ENCODE data around the gene STRN3.

STRN3 gene

DNA sequence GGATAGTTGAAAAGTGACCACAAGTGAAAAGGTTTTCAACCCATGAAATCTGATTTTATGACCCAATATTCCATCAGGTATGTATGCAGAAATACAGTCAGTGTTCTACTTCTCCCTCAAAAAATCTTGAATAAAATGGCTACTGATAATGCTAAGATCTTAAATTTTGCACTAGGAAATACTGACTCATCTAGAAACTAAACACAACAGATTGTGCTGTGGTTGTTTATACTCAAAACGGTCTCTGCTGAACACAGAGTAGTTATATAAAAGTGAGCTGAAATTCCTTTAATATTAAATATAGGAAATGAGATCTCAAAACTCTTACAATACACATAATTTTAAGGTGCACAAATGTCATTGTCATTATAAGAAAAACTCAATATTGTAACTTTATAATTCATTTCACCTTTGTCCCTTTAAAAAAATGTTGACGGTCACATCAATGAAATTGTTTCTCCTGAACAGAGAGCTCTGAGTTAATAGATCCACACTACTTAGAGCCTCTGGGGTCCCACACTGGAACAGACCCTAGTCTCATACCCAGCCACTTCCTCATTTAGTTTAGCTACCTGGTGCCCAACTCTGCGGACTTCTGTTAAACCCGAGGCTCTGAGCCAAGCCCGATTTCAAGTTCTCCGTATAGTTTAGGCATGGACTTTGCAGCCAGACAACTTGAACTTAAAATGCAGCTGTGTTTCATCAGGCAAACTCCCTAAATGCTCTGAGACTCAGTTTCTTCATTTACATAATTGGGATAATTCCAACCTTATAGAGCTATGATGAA is 142.5 kb downstream of the STRN3 start:
- Histone ChIP-seq H3K27me3 (ENCODE audit: control insufficient read depth, insufficient read depth, low read length) (no peaks in the 10 kb centered on the region), H3K9ac (ENCODE audit: low read depth, low read length) (no peak overlapping the region), H3K9me3 (ENCODE audit: control insufficient read depth, insufficient read depth, low read length) (no peaks in the 10 kb centered on the region), H3K4me3 (ENCODE audit: low read depth, low read length) (no peak overlapping the region), H3K27ac (ENCODE audit: low read depth, low read length) (no peak overlapping the region), H3K36me3 (ENCODE audit: control insufficient read depth, insufficient read depth, low read length) (peaks cover 39% of the 10 kb centered on the region), H3K4me1 (ENCODE audit: control insufficient read depth, insufficient read depth, low read length) (no peaks in the 10 kb centered on the region)

DNA sequence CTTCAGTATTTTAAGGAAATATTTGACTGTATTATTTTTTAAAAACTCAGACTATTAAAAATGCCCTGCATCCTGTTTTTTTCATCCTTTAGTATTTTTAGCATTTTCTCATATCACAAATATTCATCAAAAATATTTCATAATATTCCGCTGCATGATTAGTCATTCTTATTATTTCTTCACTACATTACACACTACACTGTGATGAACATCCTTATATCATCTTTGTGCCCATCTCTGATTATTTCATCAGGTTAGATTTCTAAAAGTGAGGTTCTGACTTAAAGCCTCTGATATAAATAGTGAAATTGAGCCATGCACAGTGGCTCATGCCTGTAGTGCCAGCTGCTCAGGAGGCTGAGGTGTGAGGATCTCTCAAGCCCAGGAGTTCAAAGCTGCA is 143.7 kb downstream of the STRN3 start:
- Histone ChIP-seq H3K4me3 (ENCODE audit: low read depth, low read length) (no peak overlapping the region), H3K9ac (ENCODE audit: low read depth, low read length) (no peak overlapping the region), H3K27ac (ENCODE audit: low read depth, low read length) (no peak overlapping the region), H3K4me1 (ENCODE audit: control insufficient read depth, insufficient read depth, low read length) (no peaks in the 10 kb centered on the region), H3K9me3 (ENCODE audit: control insufficient read depth, insufficient read depth, low read length) (no peaks in the 10 kb centered on the region), H3K36me3 (ENCODE audit: control insufficient read depth, insufficient read depth, low read length) (peaks cover 47% of the 10 kb centered on the region), H3K27me3 (ENCODE audit: control insufficient read depth, insufficient read depth, low read length) (no peaks in the 10 kb centered on the region)

DNA sequence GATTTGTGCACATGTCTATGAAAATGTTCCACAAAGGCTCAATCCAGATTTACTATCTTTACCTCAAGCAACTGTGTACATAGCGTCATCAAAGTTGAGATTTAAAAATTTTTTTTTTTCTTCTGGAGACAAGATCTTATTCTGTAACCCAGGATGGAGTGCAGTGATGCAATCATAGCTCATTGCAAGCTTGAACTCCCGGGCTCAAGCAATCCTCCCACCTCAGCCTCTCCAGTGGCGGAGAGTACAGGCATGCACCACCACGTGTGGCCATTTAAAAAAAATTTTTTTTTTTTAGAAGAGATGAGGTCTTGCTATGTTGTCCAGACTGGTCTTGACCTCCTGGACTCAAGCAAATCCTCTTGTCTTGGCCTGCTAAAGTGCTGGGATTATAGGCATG is 149.5 kb downstream of the STRN3 start:
- H3K27me3 ChIP-seq (ENCODE audit: control insufficient read depth, insufficient read depth, low read length) = peaks cover 45% of the 10 kb centered on the region
- H3K9me3 ChIP-seq (ENCODE audit: control insufficient read depth, insufficient read depth, low read length) = no peaks in the 10 kb centered on the region
- H3K36me3 ChIP-seq (ENCODE audit: control insufficient read depth, insufficient read depth, low read length) = peaks cover 34% of the 10 kb centered on the region
- no peak overlapping the region for H3K27ac ChIP-seq (ENCODE audit: low read depth, low read length)
- peaks cover 20% of the 10 kb centered on the region for H3K4me1 ChIP-seq (ENCODE audit: control insufficient read depth, insufficient read depth, low read length)
- no peak overlapping the region for H3K4me3 ChIP-seq (ENCODE audit: low read depth, low read length)
- H3K9ac ChIP-seq (ENCODE audit: low read depth, low read length) = no peak overlapping the region

DNA sequence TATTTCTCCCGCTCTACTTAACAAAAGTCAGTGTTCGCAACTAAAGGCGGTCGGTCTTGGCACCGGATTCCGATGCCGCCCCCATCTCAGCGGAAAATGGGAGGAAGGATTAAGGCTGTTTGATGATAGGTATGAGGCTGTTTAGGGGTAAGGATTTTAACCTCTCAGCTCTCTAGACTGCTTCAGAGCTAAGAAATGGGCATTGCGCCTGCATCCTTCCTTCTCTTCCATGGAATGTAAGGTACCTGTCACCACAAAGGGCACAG is 150.5 kb downstream of the STRN3 start:
- Histone ChIP-seq H3K4me3 (ENCODE audit: low read depth, low read length) (peak overlapping the region; percentile 58), H3K9ac (ENCODE audit: low read depth, low read length) (0 out of 2 replicates have a peak overlapping the region, but pooled peaks have one; percentile 49), H3K27me3 (ENCODE audit: control insufficient read depth, insufficient read depth, low read length) (peaks cover 45% of the 10 kb centered on the region), H3K9me3 (ENCODE audit: control insufficient read depth, insufficient read depth, low read length) (no peaks in the 10 kb centered on the region), H3K27ac (ENCODE audit: low read depth, low read length) (no peak overlapping the region), H3K4me1 (ENCODE audit: control insufficient read depth, insufficient read depth, low read length) (peaks cover 26% of the 10 kb centered on the region), H3K36me3 (ENCODE audit: control insufficient read depth, insufficient read depth, low read length) (peaks cover 30% of the 10 kb centered on the region)

DNA sequence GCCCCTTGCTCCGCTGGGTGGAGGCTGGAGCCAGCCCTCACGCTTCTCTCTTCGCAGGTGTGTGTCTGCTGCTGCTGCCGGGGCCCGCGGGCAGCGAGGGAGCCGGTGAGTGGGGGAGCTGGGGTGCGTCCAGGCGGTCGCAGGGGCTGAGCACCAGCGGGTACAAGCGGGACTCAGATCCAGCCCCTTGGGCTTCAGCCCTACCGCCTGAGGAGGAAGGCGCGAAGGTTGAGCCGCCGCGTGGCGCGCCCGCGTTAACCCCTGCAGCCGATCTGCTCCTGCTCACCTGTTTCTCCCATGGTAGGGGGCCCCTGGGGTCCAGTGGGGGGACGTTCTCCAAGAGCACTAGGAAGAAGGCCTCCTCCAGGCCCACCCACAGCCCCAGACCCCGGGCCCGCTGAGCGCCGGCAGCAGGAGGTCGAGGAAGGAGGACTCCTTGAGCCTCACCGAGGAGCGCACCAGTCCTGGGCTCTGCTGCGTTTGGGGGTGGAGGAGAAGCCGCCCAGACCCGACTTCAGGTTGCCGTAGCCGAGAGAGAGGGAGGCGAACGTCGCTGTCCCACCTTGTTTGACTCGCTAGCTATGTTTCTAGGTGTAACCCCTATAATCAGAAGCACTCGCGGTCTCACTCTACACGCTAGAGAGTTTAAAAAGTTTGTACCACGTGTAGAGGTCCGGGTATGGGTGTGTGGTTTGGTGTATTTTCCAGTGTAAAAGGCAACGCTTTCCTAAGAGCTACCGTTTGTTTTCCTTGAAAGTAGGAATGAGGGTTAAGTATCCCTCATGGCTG is 151.0 kb downstream of the STRN3 start:
- peaks cover 31% of the 10 kb centered on the region for H3K4me1 ChIP-seq (ENCODE audit: control insufficient read depth, insufficient read depth, low read length)
- no peaks in the 10 kb centered on the region for H3K9me3 ChIP-seq (ENCODE audit: control insufficient read depth, insufficient read depth, low read length)
- H3K4me3 ChIP-seq (ENCODE audit: low read depth, low read length) = peak overlapping the region; percentile 58
- peak overlapping the region; percentile 49 for H3K9ac ChIP-seq (ENCODE audit: low read depth, low read length)
- no peak overlapping the region for H3K27ac ChIP-seq (ENCODE audit: low read depth, low read length)
- peaks cover 45% of the 10 kb centered on the region for H3K27me3 ChIP-seq (ENCODE audit: control insufficient read depth, insufficient read depth, low read length)
- H3K36me3 ChIP-seq (ENCODE audit: control insufficient read depth, insufficient read depth, low read length) = peaks cover 24% of the 10 kb centered on the region

DNA sequence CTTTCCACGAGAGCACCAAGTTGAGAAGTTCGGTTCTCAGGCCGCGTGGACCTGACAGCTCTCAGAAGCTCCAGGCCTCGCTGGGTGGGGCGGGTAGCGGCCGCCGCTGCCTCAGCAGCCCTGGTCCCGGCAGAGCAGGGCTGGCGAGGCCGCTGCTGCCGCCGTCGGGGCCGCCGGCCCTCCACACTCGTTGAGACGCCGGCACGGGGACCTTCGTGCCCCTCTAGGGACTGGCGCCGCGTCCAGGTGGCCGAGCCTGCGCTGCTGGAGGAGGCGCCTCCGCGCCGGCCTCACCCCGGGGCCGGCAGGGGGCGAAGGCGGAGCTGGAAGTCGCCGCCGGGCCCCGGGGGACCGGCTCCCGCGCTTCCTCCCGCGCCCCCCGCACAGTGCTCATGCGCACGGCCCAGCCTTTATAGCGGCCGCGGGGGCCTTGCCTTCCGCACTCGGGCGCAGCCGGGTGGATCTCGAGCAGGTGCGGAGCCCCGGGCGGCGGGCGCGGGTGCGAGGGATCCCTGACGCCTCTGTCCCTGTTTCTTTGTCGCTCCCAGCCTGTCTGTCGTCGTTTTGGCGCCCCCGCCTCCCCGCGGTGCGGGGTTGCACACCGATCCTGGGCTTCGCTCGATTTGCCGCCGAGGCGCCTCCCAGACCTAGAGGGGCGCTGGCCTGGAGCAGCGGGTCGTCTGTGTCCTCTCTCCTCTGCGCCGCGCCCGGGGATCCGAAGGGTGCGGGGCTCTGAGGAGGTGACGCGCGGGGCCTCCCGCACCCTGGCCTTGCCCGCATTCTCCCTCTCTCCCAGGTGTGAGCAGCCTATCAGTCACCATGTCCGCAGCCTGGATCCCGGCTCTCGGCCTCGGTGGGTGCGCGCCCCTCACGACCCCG is 151.8 kb downstream of the STRN3 start, which contains the start of gene COCH:
COCH (plus strand) TSS at position 440 of the 879 bp plus-strand sequence; CDS start at position 820, 380 bp downstream.
- peak within 1 kb of the TSS; percentile 49 for H3K9ac ChIP-seq (ENCODE audit: low read depth, low read length)
- peaks cover 45% of the 10 kb centered on the region for H3K27me3 ChIP-seq (ENCODE audit: control insufficient read depth, insufficient read depth, low read length)
- peaks cover 17% of the 10 kb centered on the region for H3K36me3 ChIP-seq (ENCODE audit: control insufficient read depth, insufficient read depth, low read length)

DNA sequence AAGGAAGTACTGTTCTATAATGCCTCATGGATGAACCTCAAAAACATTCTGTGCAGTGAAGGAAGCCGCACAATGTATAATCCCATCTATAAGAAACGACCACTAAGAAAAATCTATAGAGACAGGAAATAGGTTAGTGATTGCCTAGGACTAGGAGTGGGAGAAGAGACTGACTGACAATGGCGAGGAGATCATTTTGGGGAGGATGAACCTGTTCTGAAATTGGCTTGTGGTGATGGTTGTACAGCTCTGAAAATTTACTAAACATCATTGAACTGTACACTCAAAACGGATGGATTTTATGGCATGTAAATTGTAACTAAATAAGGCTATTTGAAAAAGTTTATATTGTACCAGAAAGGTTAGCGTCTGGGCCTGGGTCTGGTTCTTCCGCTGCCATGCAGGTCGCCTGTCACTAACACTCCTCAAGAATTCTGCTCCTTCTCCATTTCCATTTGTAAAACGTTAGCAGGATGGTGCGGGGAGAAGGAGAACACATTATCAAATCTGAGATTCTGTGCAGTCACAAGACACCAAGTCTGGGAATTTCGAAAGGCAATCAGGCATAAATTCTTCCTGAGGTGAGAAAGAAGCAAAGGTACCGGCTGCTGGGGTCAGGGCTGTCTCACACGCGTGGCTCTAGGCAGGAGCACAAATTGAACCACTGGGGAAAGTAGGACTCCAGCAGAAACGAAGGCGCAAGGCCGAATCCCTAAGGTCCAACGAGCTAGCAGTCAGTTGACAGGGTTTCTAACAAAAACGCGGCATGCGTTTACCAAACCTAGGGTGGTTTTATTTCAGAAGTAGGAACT is 152.7 kb downstream of the STRN3 start:
- Histone ChIP-seq H3K27me3 (ENCODE audit: control insufficient read depth, insufficient read depth, low read length) (peaks cover 45% of the 10 kb centered on the region), H3K27ac (ENCODE audit: low read depth, low read length) (no peak overlapping the region), H3K9me3 (ENCODE audit: control insufficient read depth, insufficient read depth, low read length) (no peaks in the 10 kb centered on the region), H3K4me3 (ENCODE audit: low read depth, low read length) (peak overlapping the region; percentile 58), H3K4me1 (ENCODE audit: control insufficient read depth, insufficient read depth, low read length) (peaks cover 33% of the 10 kb centered on the region), H3K9ac (ENCODE audit: low read depth, low read length) (no peak overlapping the region), H3K36me3 (ENCODE audit: control insufficient read depth, insufficient read depth, low read length) (peaks cover 9% of the 10 kb centered on the region)

More for the DNA sequence above, 151.8 kb downstream of the STRN3 start, which contains the start of gene COCH:
- no peak within 1 kb of the TSS for H3K27ac ChIP-seq (ENCODE audit: low read depth, low read length)
- H3K9me3 ChIP-seq (ENCODE audit: control insufficient read depth, insufficient read depth, low read length) = no peaks in the 10 kb centered on the region
- H3K4me3 ChIP-seq (ENCODE audit: low read depth, low read length) = peak within 1 kb of the TSS; percentile 58
- H3K4me1 ChIP-seq (ENCODE audit: control insufficient read depth, insufficient read depth, low read length) = peaks cover 33% of the 10 kb centered on the region

DNA sequence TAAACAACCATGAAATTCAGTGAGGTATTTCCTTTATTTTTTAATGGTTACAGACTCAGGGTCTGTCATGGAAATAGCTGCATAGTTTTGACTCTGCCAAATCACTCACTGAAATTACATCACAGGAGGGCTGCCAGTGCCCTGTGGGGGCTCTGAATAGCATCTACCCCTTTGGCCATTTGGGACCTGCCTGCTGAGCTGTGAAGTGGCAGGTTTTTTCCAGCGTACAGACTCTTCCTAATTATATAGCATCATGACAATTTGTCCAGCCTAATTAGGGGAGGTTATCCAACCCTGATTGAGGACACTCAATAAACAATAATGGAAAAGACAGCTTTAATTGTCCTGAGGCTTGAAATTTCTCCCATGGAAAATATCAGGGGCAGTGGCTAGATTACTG is 153.6 kb downstream of the STRN3 start:
- H3K9me3 ChIP-seq (ENCODE audit: control insufficient read depth, insufficient read depth, low read length) = no peaks in the 10 kb centered on the region
- H3K9ac ChIP-seq (ENCODE audit: low read depth, low read length) = no peak overlapping the region
- peaks cover 33% of the 10 kb centered on the region for H3K4me1 ChIP-seq (ENCODE audit: control insufficient read depth, insufficient read depth, low read length)
- H3K4me3 ChIP-seq (ENCODE audit: low read depth, low read length) = no peak overlapping the region
- peaks cover 45% of the 10 kb centered on the region for H3K27me3 ChIP-seq (ENCODE audit: control insufficient read depth, insufficient read depth, low read length)
- peaks cover 3% of the 10 kb centered on the region for H3K36me3 ChIP-seq (ENCODE audit: control insufficient read depth, insufficient read depth, low read length)
- no peak overlapping the region for H3K27ac ChIP-seq (ENCODE audit: low read depth, low read length)

DNA sequence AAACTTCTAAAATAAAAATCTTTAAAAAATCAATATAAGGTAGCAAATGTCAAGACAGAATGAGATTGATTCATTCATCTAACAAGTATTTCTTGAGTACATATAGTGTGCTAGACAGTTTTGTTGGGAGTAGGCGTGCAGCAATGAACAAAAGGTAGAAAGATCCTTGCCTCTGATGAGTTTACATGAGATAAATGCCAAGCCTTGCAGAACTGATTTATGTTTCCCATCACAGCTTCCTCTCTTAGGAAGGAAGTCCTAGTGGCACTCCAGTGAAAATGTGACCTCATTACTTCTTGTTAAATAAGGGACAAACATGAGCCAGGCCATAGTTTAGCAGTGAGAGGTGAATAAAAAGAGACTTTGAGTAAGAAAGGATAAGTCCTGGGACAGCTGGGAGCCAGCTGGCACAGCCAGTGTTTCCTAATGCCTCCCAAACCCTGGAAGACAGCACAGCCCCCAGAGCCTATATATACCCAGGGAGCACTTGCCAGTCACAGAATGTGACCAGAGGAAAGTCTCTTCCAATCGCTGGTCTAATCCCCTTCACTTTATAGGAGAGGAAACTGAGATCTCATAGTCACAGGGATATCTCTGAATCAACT is 156.5 kb downstream of the STRN3 start:
- Histone ChIP-seq H3K27ac (ENCODE audit: low read depth, low read length) (no peak overlapping the region), H3K9ac (ENCODE audit: low read depth, low read length) (no peak overlapping the region), H3K4me1 (ENCODE audit: control insufficient read depth, insufficient read depth, low read length) (peaks cover 33% of the 10 kb centered on the region), H3K4me3 (ENCODE audit: low read depth, low read length) (no peak overlapping the region), H3K27me3 (ENCODE audit: control insufficient read depth, insufficient read depth, low read length) (peaks cover 25% of the 10 kb centered on the region), H3K9me3 (ENCODE audit: control insufficient read depth, insufficient read depth, low read length) (no peaks in the 10 kb centered on the region), H3K36me3 (ENCODE audit: control insufficient read depth, insufficient read depth, low read length) (no peaks in the 10 kb centered on the region)

DNA sequence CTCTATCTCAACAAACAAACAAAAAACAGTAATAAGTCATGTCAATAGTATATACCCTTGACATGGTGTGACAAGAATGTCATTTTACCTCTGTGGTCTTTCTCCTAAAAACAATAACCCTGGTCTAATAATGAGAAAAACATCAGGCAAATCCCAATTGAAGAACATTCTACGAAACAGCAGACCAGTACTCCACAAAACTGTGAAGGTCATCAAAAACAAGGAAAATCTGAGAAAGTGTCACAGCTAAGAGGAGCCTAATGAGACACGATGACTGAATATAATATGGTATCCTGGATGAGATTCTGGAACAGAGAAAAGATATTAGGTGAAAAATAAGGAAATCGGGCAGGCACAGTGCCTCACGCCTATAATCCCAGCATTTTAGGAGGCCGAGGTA is 157.4 kb downstream of the STRN3 start:
- no peaks in the 10 kb centered on the region for H3K9me3 ChIP-seq (ENCODE audit: control insufficient read depth, insufficient read depth, low read length)
- H3K36me3 ChIP-seq (ENCODE audit: control insufficient read depth, insufficient read depth, low read length) = no peaks in the 10 kb centered on the region
- peaks cover 16% of the 10 kb centered on the region for H3K27me3 ChIP-seq (ENCODE audit: control insufficient read depth, insufficient read depth, low read length)
- H3K9ac ChIP-seq (ENCODE audit: low read depth, low read length) = no peak overlapping the region
- H3K4me3 ChIP-seq (ENCODE audit: low read depth, low read length) = no peak overlapping the region
- no peak overlapping the region for H3K27ac ChIP-seq (ENCODE audit: low read depth, low read length)
- peaks cover 30% of the 10 kb centered on the region for H3K4me1 ChIP-seq (ENCODE audit: control insufficient read depth, insufficient read depth, low read length)
